Measurements from ENCODE around the gene PTPRN2.

DNA sequence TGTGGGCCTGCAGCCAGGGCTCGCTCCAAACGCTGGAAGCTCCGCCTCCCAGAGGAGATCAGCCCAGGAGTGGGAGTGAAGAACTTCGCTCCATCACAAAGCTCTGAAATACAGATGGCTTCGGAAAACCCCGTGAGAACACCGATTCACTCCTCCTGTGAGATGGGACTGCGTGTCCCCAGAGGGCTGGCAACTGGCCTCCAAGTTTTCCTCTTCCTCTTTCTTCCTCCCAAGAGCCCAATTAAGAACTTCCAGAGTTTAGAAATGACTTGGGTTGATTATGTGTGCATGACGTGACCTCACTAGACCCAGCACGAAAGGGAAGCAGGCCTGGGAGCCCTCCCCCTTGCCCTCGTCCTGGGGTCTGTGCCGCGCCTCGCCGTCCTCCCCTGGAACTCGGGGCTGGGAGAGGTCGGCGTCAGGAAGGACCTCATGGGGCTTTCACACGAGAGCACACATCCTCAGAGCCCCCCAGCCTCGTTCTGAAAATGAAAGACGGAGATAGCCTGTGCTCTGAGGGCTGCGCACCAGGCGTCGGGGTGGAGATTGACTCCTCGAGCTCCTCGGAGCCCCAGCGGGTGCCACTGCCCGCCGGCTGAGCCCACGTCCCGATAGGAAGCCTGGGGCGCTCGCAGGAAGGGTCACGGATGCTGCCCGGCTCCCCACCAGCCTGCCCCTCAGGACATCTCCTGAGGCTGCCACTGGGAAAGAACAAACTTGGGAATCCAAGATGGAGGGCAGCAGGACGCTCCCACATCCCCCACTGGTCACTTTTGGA, 37.8 kb downstream of the PTPRN2 start:
- no peak for TF ChIP-seq POLR2AphosphoS5 (IDR thresholded peaks at IDR 0.05; ENCODE audit: low read depth, low read length)
- TF ChIP-seq EZH2phosphoT487 (IDR thresholded peaks at IDR 0.05; ENCODE audit: borderline replicate concordance) = no peak
- TF ChIP-seq ZNF274 (IDR thresholded peaks at IDR 0.05; ENCODE audit: low read depth, low read length) = no peak
- TF ChIP-seq POLR2A (IDR thresholded peaks at IDR 0.05; ENCODE audit: borderline replicate concordance, extremely low read depth, insufficient read depth, insufficient read length) = no peak
- no peak for TF ChIP-seq JUND (IDR thresholded peaks at IDR 0.05)
- TF ChIP-seq, protein P1, sequence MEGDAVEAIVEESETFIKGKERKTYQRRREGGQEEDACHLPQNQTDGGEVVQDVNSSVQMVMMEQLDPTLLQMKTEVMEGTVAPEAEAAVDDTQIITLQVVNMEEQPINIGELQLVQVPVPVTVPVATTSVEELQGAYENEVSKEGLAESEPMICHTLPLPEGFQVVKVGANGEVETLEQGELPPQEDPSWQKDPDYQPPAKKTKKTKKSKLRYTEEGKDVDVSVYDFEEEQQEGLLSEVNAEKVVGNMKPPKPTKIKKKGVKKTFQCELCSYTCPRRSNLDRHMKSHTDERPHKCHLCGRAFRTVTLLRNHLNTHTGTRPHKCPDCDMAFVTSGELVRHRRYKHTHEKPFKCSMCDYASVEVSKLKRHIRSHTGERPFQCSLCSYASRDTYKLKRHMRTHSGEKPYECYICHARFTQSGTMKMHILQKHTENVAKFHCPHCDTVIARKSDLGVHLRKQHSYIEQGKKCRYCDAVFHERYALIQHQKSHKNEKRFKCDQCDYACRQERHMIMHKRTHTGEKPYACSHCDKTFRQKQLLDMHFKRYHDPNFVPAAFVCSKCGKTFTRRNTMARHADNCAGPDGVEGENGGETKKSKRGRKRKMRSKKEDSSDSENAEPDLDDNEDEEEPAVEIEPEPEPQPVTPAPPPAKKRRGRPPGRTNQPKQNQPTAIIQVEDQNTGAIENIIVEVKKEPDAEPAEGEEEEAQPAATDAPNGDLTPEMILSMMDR (IDR thresholded peaks at IDR 0.05 in 2 of 3, conservative IDR thresholded peaks at IDR 0.05 in 1 of 3; ENCODE audit: borderline replicate concordance in 1 of 3, insufficient read depth in 1 of 3, low read depth in 2 of 3, low read length in 2 of 3) = no peak
- TF ChIP-seq RAD21 (IDR thresholded peaks at IDR 0.05; ENCODE audit: low read depth) = no peak
- TF ChIP-seq, protein P2, sequence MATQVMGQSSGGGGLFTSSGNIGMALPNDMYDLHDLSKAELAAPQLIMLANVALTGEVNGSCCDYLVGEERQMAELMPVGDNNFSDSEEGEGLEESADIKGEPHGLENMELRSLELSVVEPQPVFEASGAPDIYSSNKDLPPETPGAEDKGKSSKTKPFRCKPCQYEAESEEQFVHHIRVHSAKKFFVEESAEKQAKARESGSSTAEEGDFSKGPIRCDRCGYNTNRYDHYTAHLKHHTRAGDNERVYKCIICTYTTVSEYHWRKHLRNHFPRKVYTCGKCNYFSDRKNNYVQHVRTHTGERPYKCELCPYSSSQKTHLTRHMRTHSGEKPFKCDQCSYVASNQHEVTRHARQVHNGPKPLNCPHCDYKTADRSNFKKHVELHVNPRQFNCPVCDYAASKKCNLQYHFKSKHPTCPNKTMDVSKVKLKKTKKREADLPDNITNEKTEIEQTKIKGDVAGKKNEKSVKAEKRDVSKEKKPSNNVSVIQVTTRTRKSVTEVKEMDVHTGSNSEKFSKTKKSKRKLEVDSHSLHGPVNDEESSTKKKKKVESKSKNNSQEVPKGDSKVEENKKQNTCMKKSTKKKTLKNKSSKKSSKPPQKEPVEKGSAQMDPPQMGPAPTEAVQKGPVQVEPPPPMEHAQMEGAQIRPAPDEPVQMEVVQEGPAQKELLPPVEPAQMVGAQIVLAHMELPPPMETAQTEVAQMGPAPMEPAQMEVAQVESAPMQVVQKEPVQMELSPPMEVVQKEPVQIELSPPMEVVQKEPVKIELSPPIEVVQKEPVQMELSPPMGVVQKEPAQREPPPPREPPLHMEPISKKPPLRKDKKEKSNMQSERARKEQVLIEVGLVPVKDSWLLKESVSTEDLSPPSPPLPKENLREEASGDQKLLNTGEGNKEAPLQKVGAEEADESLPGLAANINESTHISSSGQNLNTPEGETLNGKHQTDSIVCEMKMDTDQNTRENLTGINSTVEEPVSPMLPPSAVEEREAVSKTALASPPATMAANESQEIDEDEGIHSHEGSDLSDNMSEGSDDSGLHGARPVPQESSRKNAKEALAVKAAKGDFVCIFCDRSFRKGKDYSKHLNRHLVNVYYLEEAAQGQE (IDR thresholded peaks at IDR 0.05; ENCODE audit: low read depth) = no peak
- no peak for TF ChIP-seq SIN3A (IDR thresholded peaks at IDR 0.05; ENCODE audit: low read depth)
- no peak for TF ChIP-seq EZH2 (IDR thresholded peaks at IDR 0.05)
- TF ChIP-seq, protein P3, sequence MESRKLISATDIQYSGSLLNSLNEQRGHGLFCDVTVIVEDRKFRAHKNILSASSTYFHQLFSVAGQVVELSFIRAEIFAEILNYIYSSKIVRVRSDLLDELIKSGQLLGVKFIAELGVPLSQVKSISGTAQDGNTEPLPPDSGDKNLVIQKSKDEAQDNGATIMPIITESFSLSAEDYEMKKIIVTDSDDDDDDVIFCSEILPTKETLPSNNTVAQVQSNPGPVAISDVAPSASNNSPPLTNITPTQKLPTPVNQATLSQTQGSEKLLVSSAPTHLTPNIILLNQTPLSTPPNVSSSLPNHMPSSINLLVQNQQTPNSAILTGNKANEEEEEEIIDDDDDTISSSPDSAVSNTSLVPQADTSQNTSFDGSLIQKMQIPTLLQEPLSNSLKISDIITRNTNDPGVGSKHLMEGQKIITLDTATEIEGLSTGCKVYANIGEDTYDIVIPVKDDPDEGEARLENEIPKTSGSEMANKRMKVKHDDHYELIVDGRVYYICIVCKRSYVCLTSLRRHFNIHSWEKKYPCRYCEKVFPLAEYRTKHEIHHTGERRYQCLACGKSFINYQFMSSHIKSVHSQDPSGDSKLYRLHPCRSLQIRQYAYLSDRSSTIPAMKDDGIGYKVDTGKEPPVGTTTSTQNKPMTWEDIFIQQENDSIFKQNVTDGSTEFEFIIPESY (IDR thresholded peaks at IDR 0.05; ENCODE audit: extremely low read depth, insufficient replicate concordance, low read length) = no peak
- TF ChIP-seq, protein P4, sequence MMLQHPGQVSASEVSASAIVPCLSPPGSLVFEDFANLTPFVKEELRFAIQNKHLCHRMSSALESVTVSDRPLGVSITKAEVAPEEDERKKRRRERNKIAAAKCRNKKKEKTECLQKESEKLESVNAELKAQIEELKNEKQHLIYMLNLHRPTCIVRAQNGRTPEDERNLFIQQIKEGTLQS (IDR thresholded peaks at IDR 0.05) = no peak
- no peak for TF ChIP-seq TCF7L2 (IDR thresholded peaks at IDR 0.05; ENCODE audit: borderline replicate concordance, extremely low read depth, insufficient read depth, insufficient read length)
